Stimulated activated CD8-positive, alpha-beta memory T cell treated with anti-CD3 and anti-CD28 coated beads, Interleukin-12 subunit alpha, Interleukin-12 subunit beta, amount 100 ng/mL, for 24 hours (primary cell): ENCODE measurements around the gene ZNF236.
"Not testable (repeated sequence)": the region's sequence is repeated elsewhere in the genome, so short reads cannot be mapped to it uniquely, and the experiment has no call there.

Experiments used
- DNase-seq: peaks from one replicate; pipeline ENCODE4 v3.0.0-alpha.2; 2020; ENCODE audit errors: extremely low read depth

Gene ZNF236

DNA sequence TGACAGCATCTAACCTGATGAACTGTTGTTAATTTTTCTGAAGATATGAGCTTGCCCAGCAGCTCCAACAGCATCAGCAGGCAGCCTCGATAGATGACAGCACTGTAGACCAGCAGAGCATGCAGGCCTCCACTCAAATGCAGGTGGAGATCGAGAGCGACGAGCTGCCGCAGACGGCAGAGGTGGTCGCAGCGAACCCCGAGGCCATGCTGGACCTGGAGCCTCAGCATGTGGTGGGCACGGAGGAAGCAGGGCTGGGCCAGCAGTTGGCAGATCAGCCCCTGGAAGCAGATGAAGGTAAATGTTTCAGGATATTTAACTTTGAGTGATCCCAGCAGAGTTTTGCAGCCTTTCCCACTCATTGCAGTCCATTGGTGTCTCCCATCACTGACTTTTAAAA is 85.9 kb downstream of the ZNF236 start:
- no peak for DNase-seq

DNA sequence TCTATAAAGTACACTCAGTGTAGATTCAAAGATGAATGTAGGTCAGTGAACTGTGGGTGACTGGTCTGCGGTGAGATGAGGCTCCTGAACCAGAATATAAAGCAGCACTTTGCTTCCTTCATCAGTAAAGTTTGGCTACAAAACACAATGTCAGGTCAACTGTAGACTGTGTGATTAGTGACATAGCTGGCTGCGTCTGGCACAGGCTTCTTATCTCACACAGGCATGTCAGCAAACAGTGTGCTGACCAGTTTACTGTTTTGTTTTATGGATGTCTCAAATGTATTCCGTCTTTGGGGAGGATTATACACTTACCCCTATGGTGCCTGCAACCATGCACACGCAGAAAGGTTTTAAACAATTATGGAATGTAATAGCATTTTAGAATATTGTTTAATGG is 87.1 kb downstream of the ZNF236 start:
- no peak for DNase-seq

DNA sequence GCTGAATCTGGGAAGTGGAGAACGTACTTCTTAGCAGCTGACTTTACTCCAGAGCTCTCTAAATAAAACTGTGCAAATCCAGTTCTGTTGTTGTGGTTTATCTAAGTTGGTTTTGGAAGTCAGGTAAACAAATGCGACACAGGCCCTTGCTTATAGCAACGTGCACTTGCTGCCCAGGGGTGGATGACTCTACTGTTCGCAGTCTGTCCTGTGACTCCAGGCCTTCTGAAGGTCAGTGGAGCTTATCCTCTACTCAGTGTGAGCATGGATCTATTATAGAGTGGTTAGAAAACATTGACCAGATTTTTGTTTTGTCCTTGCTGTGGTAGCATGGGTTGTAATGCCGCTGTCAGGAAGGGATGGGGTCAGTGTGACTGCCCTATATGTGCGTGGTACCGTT is 89.1 kb downstream of the ZNF236 start:
- no peak for DNase-seq

DNA sequence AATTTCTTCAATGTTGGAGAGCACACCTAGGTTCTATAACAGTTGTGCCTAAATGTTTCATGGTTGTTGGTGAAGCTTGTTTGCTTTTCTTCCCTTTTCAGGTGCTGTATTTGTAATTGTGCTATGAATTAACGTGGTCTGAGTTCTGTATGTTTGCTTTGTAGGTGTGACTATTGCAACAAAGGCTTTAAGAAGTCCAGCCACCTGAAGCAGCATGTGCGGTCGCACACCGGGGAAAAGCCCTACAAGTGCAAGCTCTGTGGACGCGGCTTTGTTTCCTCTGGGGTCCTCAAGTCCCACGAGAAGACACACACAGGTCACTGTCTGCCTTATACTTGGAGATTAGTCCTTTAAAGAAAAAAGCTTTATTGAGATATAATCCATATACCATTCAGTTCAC is 91.2 kb downstream of the ZNF236 start:
- DNase-seq: no peak

DNA sequence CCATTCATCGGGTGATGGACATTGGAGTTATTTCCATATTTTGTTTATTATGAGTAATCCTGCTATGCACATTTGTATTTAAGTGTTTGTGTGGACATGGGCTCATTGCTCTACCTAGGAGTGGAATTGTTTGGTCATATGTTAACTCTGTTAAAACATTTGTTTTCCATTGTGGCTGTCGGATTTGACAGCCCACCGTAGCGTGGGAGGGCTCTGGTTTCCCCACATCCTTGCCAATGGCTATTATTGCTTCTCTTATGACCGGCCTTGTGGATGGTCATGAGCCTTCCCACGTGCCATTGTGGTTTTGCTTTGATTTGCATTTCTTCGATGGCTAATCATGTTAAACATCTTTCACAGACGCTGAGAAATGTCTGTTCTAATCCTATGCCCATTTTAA is 92.0 kb downstream of the ZNF236 start:
- no peak for DNase-seq

DNA sequence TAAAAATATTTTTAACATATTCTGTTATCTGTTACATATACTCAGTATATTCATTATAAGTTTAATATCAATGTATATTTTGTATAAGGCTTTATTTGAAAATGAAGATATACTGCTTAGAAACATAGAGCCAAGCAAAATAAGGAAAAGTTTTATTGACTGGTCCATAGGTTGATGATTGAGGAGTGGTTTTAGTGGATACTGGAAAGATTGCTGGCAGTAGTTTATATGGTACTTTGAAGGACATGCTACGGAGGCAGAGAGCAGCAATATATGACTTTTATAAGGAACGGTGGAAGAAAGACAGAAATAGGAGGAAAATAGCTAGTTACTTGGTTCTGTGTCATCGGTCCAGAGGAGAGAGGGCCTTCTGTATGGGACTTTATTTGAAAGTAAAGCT is 92.4 kb downstream of the ZNF236 start:
- DNase-seq: no peak

DNA sequence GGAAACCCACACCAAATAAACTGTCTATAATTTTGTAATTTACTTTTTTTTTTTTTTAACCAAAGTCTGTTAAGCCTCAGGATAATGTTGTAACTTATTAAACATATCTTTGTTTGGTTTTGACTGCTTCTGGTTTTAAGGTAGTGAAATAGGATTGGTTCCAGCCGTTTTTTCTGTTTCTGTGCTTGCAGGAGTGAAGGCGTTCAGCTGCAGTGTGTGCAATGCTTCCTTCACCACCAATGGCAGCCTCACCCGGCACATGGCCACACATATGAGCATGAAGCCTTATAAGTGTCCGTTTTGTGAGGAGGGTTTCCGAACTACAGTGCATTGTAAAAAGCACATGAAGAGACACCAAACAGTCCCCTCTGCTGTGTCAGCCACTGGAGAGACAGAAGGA is 93.1 kb downstream of the ZNF236 start:
- DNase-seq: no peak

DNA sequence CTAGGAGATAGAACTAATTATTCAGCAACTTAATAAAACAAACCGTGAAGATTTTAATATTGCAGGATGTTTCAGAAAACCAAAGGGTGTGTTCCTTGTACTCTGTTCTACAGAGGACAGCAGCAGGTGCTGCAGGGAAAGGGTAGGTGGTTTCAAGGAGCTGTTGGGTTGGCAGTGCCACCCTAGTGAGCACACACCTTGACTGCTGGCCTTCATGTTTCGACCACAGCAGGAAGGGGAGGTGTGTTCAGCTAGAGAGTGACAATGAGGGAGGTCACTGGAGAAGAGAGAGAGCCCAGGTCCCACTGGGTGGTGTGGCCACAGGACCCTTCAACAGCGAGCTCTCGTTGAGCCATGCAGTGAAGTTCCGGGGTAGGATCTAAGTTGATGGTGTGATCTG is 98.6 kb downstream of the ZNF236 start:
- DNase-seq: no peak

DNA sequence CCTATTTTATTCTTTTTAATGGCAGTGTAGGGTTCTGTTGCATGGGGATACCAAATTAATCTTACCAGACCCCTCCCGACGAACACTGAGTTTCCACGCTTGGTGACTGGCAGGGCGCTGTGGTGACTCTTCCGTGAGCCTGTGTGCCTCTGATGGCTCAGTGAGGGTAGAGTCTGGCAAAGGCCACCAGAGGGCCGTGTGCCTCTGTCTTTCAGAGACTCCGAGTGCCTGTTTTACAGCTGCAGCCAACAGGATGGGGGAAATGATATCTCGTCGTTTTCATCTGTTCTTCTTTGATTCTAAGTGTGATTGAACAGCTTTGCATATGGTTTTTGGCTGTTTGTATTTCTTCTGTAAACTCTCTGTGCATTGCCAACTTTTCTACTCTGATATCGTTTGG is 99.8 kb downstream of the ZNF236 start:
- no peak for DNase-seq

DNA sequence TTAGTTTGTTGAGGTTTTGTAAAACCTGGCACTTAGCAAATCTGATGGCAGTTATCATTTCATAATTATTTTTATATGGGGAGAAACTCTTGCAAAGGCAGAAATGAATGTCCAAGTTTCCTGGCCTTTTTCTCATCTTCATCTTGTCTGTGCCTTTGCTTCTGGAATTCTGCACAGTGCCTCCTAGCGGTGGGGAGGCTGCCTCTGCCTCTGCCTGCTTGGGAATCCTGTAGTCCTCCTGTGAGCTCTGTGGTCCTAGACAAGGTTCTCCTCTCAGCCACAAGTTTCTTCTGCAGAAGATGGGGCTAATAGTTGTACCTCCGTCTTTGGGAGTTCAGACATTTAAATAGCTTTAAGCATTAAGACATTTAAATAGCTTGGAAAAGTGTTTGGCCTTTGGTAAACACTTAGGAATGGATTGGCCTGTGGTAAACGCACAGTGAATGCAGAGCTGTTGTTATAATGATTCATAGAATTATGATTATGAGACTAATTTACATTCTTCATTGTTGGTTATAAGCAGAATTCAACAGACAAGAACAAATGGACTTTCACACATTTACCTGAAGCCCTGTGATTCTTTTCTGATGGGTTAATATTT is 101.2 kb downstream of the ZNF236 start:
- no peak for DNase-seq

DNA sequence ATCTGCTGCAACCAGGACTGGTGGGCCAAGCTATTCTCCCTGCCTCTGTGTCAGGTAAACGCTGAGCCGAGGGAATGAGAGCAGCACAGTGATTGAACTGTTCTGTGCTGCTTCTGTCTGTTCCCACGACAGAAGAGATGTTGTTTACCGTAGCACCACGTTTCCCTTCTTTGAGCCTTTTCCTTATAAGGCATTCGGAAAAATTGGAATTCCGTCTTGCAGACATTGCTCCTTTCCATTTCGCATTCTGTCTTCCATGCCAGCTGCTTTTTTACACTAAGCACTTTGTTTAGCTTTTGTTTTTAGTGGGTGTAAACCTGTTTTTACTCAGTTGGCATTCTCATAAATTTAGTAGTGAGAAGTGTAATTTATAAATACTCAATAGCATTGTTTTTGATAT is 103.1 kb downstream of the ZNF236 start:
- no peak for DNase-seq

DNA sequence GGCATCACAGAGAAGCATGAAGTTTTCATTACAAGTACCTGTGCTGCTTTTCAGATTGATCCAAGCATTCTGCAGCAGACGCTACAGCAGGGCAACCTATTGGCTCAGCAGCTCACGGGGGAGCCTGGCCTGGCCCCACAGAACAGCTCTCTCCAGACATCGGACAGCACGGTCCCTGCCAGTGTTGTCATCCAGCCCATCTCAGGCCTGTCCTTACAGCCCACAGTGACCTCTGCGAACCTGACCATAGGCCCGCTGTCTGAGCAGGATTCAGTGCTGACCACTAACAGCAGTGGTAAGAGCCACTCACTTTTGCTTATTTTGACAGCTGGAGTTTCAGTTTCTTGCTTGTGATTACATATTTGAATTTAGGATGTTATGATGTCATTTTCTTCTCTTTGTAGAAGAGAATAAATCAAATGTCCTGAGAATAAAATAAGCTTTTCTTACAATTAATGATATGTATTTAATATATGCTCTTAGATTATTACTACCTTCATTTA is 104.9 kb downstream of the ZNF236 start:
- no peak for DNase-seq

DNA sequence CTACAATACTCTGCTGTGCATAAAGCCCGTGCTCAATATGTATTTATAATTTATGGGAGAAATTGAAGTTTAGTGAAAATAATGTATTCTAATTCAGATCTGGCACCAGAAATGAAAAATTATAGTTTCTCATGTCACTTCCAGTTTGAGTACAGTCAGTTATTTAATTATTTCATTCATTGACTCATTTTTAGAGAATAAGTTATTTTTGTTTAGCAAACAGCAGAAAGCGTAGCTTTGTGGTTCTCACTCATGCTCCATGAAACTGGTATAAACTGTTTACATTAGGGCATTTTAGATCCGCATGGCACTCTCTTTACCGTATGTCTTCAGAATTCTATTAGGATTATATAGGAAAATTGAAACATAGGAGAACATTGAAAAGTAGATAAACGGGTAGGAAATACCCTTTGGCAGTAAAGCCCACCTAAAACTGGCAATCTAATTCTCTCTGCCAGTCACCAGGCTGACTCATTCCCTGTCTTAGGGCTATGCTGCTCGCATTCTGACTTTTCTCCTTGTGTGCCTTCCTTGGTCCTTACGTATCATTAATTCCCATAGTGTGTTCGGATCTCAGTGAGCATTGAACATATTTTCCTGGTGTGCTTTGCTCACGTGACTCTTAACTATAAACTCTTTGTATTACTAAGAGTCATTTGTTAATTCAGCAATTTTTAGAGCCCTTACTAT is 106.0 kb downstream of the ZNF236 start:
- no peak for DNase-seq

DNA sequence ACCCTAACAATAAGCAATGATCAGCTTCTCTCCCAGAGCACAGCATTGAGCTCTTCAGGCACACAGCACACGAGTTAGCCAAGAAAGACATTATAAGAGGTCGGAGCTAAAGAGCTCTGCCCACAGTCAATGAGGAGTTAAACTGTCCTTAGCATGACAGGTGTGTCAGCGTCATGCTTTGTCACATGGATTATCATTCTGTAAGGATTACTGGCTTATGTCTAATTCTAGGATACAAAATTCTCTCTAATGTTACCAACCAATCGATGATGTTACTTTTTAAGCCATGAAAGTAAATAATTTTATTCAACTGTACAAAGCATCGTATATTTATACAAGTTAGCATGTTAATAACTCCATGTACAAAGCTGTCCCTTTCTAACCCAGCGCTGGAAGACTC is 108.8 kb downstream of the ZNF236 start:
- DNase-seq: no peak

DNA sequence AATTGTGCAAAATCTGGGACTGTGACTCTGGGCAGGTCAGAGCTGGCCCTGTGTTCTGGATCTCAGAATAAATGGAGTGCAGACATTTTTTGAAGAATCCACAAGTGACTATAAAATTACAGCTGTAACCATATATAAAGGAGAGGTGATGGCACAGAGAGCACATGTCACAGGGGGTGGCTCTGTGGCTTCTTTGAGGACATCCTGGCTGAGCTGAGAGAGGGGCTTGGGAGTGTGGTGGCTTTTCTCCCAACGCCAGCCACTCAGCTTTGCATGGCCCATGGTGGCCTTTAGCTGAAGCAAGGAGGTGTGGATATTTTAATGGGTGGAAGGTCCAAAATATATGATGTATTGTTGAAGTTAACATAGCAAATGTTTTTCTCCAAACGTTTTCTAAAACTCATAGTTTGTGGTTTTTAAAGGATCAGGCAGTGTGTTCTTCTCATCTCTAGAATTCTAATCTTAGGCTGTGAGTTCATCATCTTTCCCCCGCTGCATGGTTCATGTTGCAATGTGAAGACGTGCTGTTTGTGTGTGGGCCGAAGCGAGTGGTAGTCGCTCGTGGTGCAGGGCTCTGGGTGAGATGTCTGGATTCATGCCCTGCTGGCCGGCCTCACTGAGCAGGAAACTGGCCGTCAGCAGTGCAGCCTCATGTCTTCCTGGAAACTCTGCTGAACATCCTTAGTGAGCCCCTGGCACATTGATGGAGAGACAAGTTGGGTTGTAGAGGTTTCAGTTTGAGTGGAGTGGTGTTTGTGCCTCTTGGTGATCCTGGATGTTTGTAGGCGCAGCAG is 109.9 kb downstream of the ZNF236 start:
- no peak for DNase-seq

DNA sequence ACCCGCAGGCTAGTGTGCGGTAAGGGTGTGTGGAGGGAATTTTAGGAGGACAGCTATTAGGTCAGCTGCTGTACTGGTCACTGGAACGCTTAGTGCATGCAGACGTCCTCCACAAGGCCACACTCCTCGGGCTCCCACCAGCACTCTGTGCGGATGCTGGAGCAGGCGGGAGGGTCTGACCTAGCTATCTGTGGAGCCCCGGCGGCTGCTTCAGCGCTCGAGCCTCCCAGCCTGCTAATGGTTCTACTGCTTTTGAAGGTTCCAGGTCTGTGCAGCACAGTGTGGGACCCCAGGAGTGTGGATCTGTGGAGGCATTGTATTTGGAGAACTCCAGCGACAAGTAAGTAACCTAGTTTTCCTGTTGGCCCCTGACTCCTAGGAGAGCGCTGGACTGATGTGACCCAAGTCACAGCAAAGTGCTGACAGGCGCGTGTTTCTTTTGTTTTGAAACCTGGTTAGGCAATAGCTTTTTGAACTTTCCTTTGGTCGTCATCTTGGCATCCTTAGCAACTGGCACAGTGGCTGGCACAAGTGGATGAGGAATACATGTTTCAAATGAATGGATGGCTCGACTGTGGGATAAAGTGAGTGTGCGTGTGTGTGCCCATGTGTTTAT is 113.5 kb downstream of the ZNF236 start:
- DNase-seq: no peak

DNA sequence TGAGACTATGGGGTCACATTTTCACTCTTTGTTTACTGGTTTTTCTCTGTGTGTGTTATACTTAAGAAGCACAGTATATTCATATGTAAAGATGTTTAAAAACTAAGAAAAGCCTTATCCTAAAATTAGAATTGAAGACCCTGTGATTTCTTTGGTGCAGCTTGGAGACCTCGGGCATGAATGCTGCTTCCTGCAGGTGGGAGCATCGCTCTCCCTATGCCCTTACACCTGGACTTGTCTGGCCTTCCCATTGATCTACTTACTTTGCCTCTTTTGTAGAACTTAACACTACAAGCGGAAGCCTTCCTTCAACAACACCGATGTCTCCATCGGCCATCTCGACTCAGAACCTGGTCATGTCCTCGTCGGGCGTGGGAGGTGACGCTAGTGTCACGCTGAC is 114.5 kb downstream of the ZNF236 start:
- no peak for DNase-seq

DNA sequence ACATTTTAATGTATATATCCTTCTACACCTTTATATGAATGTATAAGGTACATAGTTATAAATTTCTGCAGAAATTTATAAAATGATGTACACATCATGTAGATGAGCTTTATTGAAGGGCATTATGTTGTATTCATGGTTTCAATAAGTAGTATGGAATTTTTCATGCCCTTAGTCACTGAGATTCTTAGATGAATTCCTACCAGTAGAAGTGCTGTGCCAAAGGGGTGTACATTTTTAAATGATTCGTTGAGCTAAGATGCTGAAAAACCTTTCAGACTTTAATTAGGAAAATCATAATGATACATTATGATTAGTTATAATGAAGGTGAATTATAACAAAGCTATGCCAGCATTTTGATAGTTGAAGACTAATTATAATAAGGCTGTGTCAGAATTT is 115.2 kb downstream of the ZNF236 start:
- no peak for DNase-seq

DNA sequence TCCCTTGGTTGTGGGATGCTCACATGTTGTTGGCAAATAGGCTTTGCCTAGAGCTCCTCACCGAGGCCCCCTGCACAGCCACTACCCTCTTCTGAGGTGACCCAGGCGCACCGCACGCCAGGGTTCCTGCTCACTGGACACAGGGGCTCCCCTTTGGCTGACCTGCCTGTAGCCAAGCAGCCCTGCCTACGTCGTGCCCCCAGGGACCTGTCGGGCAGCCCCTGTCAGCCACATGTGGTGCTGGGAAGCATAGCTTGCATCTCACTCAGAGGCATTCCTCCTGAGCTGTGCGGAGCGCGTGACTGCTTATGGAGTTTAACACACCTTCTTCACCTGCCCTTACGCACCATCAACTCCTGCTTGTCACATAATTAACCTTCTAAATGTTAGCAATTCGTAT is 116.3 kb downstream of the ZNF236 start:
- no peak for DNase-seq

DNA sequence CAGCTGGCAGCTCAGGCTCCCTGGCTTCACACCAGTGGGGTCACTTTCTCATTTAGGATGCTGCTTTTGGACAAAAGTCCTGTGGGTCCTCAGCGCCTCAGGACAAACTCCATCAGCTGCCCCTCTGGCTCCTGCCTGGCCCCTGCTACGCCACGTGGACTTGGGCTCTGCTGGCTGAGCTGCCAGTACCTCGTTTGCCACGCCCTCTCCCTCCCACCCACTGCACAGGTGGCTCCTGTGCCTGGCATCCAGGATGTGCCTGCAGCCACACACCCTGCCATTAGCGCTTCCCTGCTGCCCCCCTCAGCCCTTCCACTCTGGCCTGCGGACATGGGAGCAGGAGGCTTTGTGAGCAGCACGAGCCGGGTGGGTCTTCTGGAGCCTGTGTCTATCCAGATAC is 118.9 kb downstream of the ZNF236 start:
- no peak for DNase-seq

DNA sequence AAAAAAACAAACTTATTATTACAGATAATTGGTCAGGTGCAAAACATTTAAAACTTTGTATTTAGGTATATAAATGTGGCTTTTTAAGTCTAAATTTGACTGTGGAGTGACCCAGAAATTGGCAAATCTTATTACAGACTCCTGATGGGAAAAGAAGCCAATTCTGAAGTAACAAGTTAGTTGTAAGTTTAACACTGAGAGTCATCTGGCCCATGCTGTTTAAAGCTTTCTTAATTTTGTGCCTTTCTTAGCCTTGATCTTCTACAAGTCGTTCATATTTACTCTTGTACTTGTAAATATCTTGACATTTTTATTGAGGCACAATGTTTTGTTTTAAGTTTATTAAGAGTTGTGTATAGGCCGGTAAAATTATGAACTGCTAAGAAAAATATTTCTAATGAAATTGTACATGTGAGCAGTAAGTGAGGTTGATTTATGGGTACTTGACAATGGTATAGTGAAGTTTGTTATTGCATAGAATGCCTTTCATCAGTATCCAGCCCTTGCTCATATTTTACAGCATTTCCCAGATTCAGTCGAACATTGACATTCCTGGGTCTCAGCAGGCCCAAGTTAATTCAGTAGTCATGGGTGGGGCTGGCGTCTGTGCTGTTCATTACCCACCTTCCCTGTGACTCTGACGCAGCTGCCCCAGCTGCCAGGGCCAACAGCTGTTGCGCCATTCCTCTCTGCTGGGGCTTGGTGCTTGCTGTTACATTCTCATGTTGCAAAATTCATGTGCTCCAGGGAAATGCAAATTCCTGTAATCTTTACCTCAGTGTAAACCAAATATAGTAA is 121.4 kb downstream of the ZNF236 start:
- DNase-seq: no peak

DNA sequence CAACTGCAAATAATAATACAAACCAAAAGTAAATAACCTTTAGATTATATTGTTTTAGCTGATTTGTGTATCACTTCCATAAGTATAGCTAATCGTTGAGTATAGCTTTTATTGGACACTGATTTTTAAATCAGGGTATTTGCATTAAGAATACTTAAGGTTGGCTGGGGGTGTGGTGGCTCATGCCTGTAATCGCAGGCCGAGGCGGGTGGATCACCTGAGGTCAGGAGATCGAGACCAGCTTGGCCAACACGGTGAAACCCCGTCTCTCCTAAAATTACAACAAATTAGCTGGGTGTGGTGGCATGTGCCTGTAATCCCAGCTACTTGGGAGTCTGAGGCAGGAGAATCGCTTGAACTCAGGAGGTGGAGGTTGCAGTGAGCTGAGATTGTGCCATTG is 122.0 kb downstream of the ZNF236 start:
- DNase-seq: not testable (repeated sequence)
